Cerebellar cortex (tissue), 1 donor: ENCODE results near the gene USP31.
A peak's percentile ranks its signal among the peaks of the same experiment; 100 is the strongest.

ENCODE experiments used
- DNase-seq: peaks from one replicate; pipeline ENCODE4 v3.0.0-alpha.2; 2015; ENCODE audit warnings: low spot score

The USP31 gene

DNA sequence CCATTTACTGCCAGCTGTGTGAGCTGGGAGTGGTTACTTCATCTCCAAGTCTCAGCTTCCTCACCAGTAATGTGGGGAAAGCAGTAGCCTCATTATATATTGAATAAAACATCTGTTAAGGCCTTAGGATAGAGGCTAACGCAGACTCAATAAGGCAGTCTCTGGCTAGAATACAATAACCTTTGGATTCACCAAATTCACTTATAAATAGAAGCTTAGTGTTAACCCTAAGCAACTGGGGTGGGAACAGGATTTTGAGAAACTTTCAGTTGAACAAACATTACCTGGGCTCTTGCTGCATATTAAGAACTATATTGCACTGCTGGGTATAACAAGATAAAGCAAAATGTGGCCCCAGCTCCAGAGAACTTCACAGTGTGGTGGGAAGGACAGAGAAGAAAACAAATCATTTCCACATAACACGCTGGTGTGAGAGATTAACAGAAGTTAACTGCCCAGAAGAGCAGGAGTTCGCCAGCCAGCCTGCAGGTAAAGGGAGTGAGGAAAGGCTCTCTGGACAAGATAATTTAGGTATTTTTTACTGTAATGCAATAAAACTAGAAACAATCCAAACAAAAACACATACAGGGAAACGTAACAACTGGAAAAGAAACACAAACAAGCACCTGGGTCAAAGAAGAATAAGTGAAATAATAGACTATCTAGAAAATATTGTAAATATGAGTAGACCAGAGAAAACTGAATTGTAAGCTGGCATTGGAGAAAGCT lies 57.0 kb downstream of the USP31 start:
- no peak for DNase-seq

DNA sequence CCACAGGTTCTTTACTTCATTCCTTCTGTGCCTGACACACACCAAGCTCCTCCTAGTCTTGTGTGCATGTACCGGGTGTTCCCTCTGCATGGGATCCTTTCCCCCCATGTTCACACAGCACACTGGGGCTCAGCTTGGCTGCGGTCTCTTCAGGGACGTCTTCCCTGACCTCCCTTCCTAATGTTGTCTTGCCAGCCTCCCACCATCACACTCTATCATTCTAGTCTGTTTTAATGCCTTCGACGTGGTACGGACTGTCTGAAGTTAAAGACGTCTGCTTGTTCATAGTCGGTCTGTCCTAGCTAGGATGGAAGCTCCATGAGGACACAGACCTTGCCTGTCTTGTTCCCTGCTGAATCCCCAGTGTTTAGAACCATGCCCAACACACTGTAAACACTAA lies 60.1 kb downstream of the USP31 start:
- no peak for DNase-seq

DNA sequence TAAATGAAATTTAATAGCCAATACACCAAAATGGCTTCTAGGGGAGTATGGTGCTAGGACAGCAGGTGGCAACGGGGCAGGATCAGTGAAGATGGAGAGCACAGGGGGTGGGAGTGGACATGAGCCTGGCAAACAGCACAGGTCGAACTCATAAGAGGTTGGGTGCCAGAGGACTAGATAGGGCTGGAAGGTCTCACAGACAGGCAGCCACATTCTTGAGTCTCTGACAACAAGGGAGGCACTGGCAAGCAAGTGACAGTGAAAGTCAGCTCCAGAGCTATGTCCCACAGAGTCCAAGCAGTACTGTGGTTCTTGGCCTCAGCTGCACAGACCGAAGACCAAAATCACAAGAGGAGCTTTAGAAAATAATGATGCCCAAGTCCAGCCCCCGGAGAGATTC lies 61.2 kb downstream of the USP31 start:
- DNase-seq: no peak

DNA sequence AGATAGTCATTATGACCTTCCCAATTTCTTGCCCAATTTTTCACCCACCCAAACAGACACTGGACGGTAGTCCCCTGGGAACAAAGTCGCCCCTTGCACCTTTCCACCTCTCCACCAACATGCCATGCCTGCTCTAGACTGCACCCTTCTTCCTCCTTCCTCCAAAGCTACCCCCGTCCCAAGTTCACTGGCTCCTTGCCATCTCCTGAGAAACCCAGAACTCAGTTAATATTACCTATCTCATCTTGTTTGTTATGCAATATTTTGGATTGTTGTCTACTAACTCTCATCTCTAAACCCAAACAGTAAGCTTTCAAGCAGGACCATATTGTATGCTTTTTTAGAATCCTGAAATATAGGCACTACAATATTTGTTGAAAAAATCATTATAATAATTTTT lies 63.3 kb downstream of the USP31 start:
- no peak for DNase-seq

DNA sequence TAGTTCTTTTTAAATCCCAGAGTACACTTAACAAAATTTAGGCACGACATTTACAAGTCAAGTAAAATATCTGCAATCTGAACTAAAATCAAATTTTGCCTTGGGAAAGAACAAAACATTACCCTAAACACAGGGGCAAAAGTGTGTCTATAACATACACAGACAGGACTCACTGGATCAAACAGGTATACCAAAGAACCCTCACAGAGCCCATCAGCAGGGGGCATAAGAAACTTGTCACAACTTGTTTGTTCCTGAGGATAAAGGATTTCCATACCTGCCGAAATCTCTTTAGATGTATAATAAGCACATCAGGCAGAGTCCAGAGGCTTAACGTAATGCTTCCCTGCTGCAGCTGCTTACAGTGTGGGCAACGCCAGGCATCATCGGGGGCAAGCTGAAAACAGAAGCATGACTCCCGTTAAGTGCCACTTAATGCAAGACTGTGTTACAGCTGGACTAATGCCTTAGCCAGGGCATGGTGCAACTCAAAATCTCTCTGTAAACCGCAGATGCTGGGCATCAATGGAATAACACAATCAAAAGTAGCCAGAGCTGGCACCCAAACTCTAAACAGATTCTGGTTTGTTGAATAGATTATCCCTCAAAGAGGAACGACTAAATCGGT lies 67.0 kb downstream of the USP31 start:
- no peak for DNase-seq

DNA sequence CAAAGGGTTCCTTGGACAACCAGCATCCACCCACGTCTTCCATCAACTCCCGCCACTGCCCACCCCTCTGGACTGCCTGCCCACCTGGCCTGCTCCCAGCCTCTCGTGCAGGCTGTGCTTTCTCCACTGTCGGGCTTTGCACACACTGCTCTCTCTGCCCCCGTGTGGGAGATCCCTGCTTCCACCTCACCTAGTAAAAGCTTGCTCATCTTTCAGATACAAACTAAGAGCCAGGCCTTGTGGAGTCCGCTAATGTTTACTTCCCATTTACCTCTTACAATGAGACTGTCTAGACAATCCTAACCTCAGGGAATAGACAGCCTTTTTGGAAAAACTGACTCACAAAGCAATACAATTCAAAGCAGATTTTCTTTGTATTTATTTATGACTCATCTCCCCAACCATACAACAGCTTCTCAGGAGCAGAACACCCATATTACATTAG lies 67.6 kb downstream of the USP31 start:
- no peak for DNase-seq

DNA sequence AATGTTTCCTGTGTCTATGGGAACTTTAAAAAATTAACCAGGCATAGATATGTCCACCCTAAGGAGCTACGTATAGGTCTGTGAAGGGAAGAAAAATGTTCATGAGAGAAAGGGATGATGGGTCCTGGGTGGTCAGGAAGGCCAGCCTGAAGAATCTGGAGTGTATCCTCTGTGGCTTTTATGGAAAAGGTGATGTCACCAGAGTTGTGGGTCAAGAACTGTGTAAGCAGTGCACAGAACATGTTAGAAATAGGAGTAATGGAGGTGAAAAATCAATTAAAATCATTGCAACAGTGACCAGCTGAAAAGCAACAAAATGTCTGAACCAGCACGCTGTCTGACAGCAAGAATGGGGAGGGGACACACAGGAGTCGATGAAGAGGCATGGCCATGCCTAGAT lies 68.5 kb downstream of the USP31 start:
- DNase-seq: no peak

DNA sequence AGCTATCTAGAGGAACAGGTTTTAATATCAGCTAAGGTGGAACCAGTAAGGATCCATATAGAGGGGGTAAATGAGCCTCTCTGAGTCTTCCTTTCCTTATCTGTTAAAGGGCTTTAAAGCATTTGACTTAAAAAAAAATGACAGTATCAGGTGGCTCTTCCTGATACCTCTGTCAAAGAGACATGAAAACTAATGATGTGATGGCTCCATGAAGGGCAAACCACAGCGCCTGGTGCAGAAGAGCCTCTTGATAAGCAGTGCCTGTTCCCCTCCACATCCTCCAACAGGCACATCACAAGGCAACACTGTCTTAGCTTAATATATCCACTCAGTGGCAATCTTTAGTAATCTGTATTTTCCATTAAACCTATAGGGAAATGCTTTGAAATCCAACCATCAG lies 68.9 kb downstream of the USP31 start:
- no peak for DNase-seq

DNA sequence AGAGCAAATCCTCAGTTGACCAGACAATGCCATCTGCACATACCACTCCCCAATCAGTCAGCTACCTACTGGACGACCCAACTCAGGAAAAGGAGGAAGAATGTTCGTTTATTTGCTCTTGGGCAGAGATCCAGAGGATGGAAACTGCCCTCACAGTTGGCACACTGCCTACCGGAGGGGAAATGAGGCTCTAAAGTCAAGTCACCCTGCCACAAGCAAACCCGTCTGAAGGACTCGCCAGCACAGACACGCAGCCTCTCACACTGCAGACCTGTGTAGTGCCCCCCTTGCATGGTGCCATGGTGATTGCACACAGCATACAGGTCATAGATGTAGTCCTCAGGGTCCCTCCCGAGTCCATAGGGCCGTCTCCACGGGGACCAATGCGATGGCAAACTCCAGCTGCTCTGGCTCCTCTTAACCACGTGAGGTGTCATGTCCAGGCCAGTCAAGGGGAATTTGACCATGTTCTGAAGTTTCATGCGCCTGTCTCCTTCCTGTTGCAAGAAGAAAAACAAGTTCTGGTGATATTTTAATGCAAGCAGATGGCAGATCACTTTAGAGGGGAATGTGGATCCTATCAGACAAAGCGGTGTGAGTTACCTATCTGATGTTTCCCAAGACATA lies 69.5 kb downstream of the USP31 start:
- no peak for DNase-seq

DNA sequence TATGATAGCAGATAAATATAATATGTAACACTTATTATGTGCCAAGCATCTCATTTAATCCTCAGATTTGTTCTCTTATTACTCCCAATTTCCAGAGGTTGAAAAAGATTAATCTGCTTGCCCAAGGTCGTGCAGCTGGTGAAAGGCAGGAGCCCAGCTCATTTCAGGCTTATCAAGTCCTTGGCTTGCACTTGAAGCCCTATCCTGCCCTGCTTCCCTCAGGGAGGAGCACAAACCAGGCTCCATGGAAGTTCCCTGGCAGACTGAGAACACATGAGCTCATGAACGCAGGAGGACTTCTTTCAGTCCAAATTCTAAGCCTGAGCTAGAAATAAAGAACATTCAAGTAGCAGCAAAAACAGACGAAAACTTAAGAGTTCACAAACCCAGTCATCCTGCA lies 74.8 kb downstream of the USP31 start:
- DNase-seq: no peak

DNA sequence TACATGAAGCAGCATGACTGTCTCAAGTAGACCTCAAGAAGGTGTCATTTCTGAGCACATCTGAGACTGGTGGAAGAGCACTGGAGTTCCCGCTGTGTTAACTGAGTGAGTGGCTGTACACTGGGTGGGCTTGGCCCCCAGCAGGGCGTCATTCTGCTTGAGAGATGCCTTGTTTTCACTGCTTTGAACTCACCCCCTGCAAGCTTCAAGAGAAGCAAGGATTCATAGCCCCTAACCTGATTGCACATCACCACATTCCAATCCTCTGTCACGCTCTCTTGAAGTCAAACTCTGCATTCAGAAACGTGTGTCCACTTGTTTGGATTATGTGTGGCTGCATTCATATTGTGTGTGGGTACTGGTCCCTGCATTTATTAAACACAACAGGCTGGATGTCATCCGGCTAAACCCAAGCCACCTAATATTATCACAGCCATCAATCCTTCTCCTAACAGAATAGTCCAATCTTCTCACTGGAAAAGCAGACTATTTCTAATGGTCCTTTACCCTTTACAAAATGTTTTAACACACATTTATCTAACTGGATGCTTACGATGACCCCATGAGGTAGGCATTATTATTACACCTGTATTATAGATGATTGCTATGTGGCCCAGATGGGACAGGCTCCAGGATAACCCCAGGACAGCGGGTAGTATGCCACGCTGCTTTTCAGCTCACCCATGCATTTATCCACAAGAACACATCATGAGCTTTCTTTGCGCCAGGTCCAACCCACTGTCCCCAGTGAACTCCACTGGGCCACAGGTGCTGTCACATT lies 76.3 kb downstream of the USP31 start:
- DNase-seq: no peak

DNA sequence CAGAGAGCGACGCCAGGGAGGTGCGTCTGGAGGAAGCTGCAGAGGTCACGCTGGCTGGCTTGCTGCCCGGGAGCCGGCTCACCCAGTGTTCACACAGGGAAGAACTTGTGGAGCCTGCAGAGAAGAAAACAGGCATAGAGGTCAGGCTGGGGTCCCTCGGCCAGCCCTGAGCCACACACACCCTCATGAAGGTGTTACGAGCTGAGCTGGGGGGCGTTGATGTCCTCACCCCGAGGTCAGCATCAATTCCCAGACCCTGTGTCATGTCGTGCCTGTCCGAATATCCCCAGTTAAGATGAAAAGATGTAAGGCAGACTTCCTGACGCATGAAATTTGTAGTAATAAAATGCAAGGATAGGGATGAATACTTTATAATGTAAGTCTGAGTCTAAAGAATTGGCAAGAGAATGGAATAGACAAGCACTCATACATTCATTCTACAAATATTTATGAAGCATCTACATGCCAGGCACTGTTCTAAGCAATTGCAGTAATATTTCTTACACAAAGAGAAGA lies 77.1 kb downstream of the USP31 start:
- DNase-seq: peak; percentile 35

DNA sequence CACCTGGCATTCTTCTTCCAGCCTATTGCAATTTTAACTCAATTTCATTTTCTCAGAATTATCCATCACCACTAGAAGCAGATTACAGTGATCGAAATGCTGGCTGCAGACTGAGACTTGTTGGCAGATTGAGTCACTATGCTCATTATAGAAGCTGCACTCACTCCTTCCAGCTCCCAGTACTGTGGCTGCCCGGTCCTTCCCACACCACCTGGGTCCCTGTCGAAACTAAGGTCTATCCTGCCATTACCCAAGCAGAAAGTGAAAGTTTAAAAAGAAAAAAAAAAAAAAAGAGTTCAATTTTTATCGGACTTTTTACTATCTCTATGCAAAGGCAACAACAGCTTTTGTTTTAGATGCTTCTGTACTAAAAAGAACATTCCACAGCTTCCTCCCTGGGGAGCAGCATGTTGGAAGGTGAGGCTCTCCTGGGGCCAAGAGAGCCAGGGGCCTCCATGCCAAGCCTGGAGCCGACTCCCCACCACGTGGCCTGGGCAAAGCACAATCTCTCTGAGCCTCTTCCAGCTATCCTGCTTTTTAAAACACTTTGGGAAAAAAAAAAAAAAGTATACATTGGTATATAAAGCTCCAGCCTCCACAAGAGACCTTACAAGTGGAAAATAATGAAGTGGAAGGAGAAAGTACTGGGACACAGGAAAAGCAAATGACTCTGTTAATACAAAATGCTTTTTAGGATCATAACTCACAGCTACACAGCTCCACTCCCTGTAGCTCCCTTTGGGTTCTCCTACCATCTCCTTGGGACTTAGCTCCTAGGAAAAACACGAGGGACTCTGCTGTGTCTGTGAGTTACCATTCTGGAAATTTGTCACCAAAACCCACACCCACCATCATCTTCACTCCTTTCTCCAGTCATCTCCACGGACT lies 77.8 kb downstream of the USP31 start:
- peak; percentile 8 for DNase-seq

DNA sequence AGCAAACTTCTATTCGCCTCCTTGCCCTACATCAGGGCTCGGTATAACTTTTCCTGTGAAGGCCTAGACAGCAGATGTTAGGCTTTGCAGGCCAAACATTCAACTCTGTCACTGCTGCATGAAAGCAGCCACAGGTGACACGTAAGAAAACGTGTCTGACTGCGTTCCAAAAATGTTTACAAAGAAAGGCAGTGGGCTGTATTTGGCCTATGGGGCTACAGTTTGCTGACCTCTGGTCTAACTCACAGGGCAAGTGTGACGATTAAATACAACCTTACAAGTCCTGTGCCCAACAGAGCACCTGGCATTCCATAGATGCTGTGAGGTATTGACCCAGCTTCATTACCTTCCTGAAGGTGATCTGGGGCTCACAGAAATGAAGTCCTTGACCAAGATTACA lies 79.4 kb downstream of the USP31 start:
- DNase-seq: no peak

DNA sequence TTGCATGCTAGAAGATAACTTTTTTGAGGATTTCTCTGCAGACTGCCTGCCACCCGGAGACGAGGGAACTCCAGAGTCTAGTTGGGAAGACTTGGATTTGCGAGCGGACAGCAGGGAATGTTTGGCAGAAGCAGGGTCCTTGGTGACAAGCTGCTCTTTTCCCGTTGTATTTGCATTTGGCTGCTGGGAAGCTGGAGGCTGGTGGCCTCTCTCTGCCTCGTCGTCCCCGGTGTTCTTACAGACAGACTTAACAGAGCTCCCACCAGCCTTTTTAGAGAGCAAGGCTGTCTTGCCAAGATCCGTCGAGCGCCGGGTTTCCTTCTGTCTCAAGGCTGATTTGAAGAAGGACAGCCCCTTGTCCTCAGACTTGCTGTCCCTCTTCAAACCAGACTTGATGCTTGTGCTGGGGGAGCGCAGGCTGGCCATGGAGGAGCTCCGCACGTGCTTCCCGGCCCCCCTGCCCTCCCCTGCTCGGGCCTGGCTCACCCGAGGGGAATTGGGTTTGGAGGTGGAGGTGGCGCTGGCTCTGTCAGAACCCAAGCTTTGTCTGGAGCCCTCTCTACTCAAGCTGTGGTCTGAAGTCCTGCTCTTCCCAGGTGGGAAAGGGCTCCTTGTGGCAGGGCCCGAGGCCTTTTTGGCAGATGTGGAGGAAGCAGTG lies 81.0 kb downstream of the USP31 start:
- no peak for DNase-seq

DNA sequence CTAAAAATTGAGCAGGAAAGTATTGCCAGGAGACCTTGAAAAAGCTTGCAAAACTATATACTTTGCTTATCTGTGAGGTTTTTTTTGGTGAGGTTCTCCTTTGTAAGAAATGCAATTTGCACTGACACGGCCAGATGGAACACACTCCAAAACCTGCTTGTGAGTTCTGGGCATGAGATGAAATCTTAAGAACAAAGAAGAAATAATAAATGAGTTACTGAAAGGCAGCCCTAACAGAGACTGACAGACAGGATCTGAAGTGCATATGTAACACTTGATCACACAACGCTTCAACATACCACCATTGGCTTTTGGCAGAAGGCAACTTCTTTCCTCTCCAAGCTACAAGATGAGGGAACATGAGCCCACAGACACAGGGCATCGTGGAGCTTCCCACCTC lies 82.6 kb downstream of the USP31 start:
- DNase-seq: no peak

DNA sequence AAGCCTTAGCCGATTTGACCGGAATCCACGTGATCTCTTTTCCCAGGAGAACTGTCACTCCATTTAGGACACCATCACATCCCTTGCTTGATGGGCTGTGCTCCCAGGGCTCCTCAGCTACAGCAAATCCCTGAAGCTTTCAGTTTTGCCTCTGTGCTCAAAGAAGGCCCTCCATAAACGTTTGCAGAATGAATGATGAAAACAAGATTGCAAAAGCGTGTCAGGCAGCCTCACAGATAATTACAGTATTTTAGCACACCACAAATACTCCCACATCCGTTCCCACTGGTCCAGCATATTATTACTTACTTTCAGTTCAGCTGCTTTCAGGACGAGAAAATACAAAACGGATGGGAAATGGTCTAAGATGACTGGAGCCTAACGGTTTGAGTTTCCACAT lies 84.6 kb downstream of the USP31 start:
- DNase-seq: no peak

DNA sequence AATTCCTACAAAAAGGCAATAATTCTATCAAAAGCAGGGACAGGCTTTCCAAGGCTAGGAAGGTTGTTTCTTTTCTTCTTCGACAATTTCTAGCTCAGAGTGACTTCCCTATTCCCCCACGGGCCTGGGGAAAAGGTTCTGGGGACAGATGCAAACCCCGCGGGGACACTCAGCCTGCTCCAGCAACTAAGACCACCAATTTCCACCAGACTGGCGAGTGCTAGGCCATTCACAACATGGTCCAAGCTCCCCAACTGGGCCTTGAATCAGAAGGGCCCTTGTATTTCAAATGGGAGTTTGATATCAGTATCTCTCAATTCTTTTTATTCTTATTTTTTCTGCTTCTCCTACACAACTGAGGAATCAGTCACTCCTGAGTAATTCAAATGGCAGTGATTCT lies 86.7 kb downstream of the USP31 start:
- DNase-seq: no peak

DNA sequence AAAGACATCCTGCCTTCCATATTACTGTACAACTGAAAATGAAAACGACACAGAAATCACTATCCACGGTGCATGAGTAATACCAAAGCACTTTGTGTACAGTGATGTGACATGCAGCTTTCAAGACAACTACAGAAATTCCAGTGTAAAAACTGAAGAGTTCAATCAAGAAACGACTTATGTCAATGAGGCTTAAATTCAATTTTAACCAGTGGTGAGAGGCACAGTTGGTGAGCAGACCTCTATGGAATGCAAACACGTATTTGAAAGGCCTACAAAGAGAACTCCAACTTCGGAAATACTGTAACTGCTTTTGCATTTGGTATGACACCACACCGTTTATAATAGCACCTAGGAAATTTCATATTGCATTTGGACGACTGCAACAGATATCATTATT lies 87.6 kb downstream of the USP31 start:
- DNase-seq: no peak

DNA sequence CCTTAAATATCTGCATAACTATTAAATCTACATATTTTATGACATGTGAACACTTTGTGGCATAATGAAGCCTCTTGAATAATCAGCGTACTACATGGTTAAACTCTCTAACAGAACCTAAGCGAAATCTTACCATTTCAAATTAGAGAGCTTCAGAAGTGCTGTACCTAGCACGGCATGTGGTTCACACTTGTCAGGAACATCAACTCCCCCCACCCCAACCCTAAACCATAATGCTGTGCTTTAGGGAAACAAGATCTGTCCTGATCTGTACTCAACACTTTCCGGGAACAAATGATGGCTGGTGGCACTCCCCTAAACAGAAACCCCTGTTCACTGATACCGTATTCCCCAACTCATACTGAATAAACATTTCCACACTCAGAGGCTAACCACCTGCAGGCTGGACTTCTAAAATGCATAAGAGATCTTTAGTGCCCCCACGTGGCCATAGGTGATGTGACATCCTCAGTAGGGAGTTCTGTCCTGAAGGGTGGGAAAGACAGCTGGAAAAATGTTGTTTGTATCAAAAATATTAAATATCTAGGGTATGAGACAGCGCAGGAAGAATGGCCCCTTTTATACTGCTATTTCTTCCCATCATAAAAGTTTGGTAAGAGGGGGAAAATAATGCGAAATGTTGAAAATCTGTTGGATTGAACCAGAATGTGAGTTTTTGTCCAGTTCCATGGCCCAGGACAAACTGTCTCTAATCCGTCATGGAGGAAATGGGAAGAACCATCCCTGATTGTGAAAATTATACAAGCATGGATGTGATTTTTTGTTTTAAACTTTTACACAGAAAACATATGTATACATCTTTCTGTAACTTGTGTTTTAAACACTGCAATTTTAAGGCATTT lies 88.6 kb downstream of the USP31 start:
- DNase-seq: peak; percentile 82
